Measurements from ENCODE around the gene LRCOL1.

Gene LRCOL1

GRCh38 chr12:132646850-132647249, 36.5 kb upstream of the LRCOL1 start:
- no peak for TF ChIP-seq CTCF (IDR thresholded peaks at IDR 0.05; ENCODE audit: insufficient read depth, low read length, missing control alignments)
- ChIA-PET POLR2A (no interaction called here), CTCF (interaction anchor here (0.9 to 4.3 kb wide), 3 partner anchors 9 to 14 kb away, joined by 3 to 39 read pairs (median 3); no protein-coding TSS in a partner anchor)
- no peak overlapping the region for H3K4me3 ChIP-seq (ENCODE audit: low read depth, low read length)
- DNase-seq (ENCODE audit: low read depth, low spot score) = no peak

GRCh38 chr12:132642846-132643835, 32.8 kb upstream of the LRCOL1 start:
- POLR2A ChIA-PET = no interaction called here
- DNase-seq (ENCODE audit: low read depth, low spot score) = no peak
- CTCF ChIA-PET = interaction anchor here (0.9 to 1.0 kb wide), 2 partner anchors 8 to 29 kb away, joined by 3 to 6 read pairs; no protein-coding TSS in a partner anchor
- TF ChIP-seq CTCF (IDR thresholded peaks at IDR 0.05; ENCODE audit: insufficient read depth, low read length, missing control alignments) = no peak
- H3K4me3 ChIP-seq (ENCODE audit: low read depth, low read length) = no peak overlapping the region

GRCh38 chr12:132641811-132642650, 31.6 kb upstream of the LRCOL1 start:
- POLR2A ChIA-PET = no interaction called here
- CTCF ChIA-PET = interaction anchor here (0.8 to 6.2 kb wide), 5 partner anchors 9 to 225 kb away, joined by 3 to 78 read pairs (median 3); no protein-coding TSS in a partner anchor
- no peak for TF ChIP-seq CTCF (IDR thresholded peaks at IDR 0.05; ENCODE audit: insufficient read depth, low read length, missing control alignments)
- no peak overlapping the region for H3K4me3 ChIP-seq (ENCODE audit: low read depth, low read length)
- no peak for DNase-seq (ENCODE audit: low read depth, low spot score)

GRCh38 chr12:132640936-132641335, 30.6 kb upstream of the LRCOL1 start:
- TF ChIP-seq CTCF (IDR thresholded peaks at IDR 0.05; ENCODE audit: insufficient read depth, low read length, missing control alignments) = no peak
- no peak overlapping the region for H3K4me3 ChIP-seq (ENCODE audit: low read depth, low read length)
- DNase-seq (ENCODE audit: low read depth, low spot score) = no peak
- ChIA-PET POLR2A (no interaction called here), CTCF (interaction anchor here (0.8 to 6.2 kb wide), 7 partner anchors 10 to 224 kb away, joined by 3 to 78 read pairs (median 4); no protein-coding TSS in a partner anchor)

GRCh38 chr12:132639956-132640520, 29.7 kb upstream of the LRCOL1 start:
- no peak for DNase-seq (ENCODE audit: low read depth, low spot score)
- ChIA-PET POLR2A (no interaction called here), CTCF (interaction anchor here (0.7 to 6.2 kb wide), 7 partner anchors 10 to 486 kb away, joined by 3 to 78 read pairs (median 9); no protein-coding TSS in a partner anchor)
- no peak overlapping the region for H3K4me3 ChIP-seq (ENCODE audit: low read depth, low read length)
- no peak for TF ChIP-seq CTCF (IDR thresholded peaks at IDR 0.05; ENCODE audit: insufficient read depth, low read length, missing control alignments)

Data from AG04449 (cell line).